Naive thymus-derived CD4-positive, alpha-beta T cell (primary cell): Measurements from ENCODE around the gene FRAS1. TPM values are rescaled to one million over a fixed set of nuclear protein-coding genes. Genes with fewer than 3 reads are reported as not detected.
"Not testable (repeated sequence)": the region's sequence is repeated elsewhere in the genome, so short reads cannot be mapped to it uniquely, and the experiment has no call there.

Experiments
- ATAC-seq: fragments of 150-1000 bp; cut with Tn5 transposase; 2 replicates; pipeline ENCODE4 v1.10.0; 2021; ENCODE audit warnings: mild to moderate bottlenecking, moderate library complexity
- CTCF ChIA-PET: fragments of 350-600 bp; sonication (Branson Sonifier 250); formaldehyde crosslinking; loops from one replicate; lab custom pipeline; 2021; ENCODE audit warnings: antibody characterized with exemption; lab: Charles Lee
- POLR2A ChIA-PET: fragments of 350-600 bp; sonication (Branson Sonifier 250); formaldehyde crosslinking; loops from one replicate; lab custom pipeline; 2021; ENCODE audit warnings: antibody characterized with exemption, inconsistent platforms; lab: Charles Lee
- DNase-seq, 9 donors: peaks; one replicate each; pipeline versions ENCODE4 v3.0.0 to v3.0.0-alpha.2; 2020 to 2022; ENCODE audit warnings: mixed read lengths in 1 of 9
- H3K27ac ChIP-seq: one replicate; pipeline ENCODE4 v1.7.0; 2013; ENCODE audit warnings: mild to moderate bottlenecking, low read depth, low read length, moderate library complexity
- H3K27me3 ChIP-seq, 2 donors: one replicate each; pipeline ENCODE4 v1.7.0; 2013; ENCODE audit warnings: low read length in 2 of 2, mild to moderate bottlenecking in 2 of 2, moderate library complexity in 2 of 2; ENCODE audit not compliant: control insufficient read depth in 2 of 2, insufficient read depth in 2 of 2
- H3K36me3 ChIP-seq, 3 experiments: 1 replicate in 2 of 3; 2 replicates in 1 of 3; pipeline ENCODE4 v1.7.0; 2013; ENCODE audit warnings: low read length in 3 of 3, mild to moderate bottlenecking in 3 of 3, moderate library complexity in 1 of 3; ENCODE audit not compliant: insufficient read depth in 3 of 3, control insufficient read depth in 2 of 3
- H3K4me1 ChIP-seq, 2 donors: one replicate each; pipeline ENCODE4 v1.7.0; 2013; ENCODE audit warnings: low read length in 2 of 2, mild to moderate bottlenecking in 2 of 2, moderate library complexity in 1 of 2; ENCODE audit not compliant: control insufficient read depth in 2 of 2, insufficient read depth in 2 of 2
- H3K4me3 ChIP-seq: 2 replicates; pipeline ENCODE4 v1.7.0; 2013; ENCODE audit warnings: mild to moderate bottlenecking, low read length
- H3K9me3 ChIP-seq, 3 experiments: 1 replicate in 2 of 3; 2 replicates in 1 of 3; pipeline ENCODE4 v1.7.0; 2013; ENCODE audit warnings: low read length in 3 of 3; ENCODE audit not compliant: control insufficient read depth in 2 of 3
- H3K27ac Mint-ChIP-seq, 9 donors: one replicate each; pipeline ENCODE4 v1.8.0; 2020 to 2022; ENCODE audit warnings: mixed read lengths in 9 of 9, mild to moderate bottlenecking in 8 of 9, moderate library complexity in 5 of 9, inconsistent platforms in 2 of 9
- H3K27me3 Mint-ChIP-seq, 5 donors: one replicate each; pipeline ENCODE4 v1.8.0; 2021 to 2022; ENCODE audit warnings: mixed read lengths in 5 of 5, mild to moderate bottlenecking in 1 of 5
- H3K36me3 Mint-ChIP-seq, 5 donors: one replicate each; pipeline ENCODE4 v1.8.0; 2020 to 2022; ENCODE audit warnings: mixed read lengths in 5 of 5, mild to moderate bottlenecking in 3 of 5, inconsistent platforms in 1 of 5
- H3K4me1 Mint-ChIP-seq, 7 donors: one replicate each; pipeline ENCODE4 v1.8.0; 2020 to 2022; ENCODE audit warnings: mixed read lengths in 7 of 7, mild to moderate bottlenecking in 3 of 7, inconsistent platforms in 1 of 7
- H3K4me3 Mint-ChIP-seq, 10 donors: one replicate each; pipeline ENCODE4 v1.8.0; 2020 to 2022; ENCODE audit warnings: mild to moderate bottlenecking in 10 of 10, mixed read lengths in 10 of 10, moderate library complexity in 6 of 10, inconsistent platforms in 2 of 10
- H3K9me3 Mint-ChIP-seq, 11 donors: one replicate each; pipeline ENCODE4 v1.8.0; 2020 to 2022; ENCODE audit warnings: mixed read lengths in 11 of 11, mild to moderate bottlenecking in 4 of 11, inconsistent platforms in 1 of 11, moderate library complexity in 1 of 11
- intact Hi-C, 2 donors: fragments of 100-400 bp; cut with micrococcal nuclease; formaldehyde crosslinking; loops; one replicate each; pipeline ENCODE4 v1.15.1; 2023
- polyA plus RNA-seq, 2 donors: library from polyadenylated mRNA; unstranded; fragments of 300-500 nt; fragmentation: Illumina TruSeq; gene quantifications; one replicate each; pipeline ENCODE4 v1.2.3, GENCODE V29; 2021
- total RNA-seq, 6 experiments: library from RNA in 5 of 6; stranded (reverse) in 5 of 6; gene quantifications; 1 replicate in 5 of 6; 2 replicates in 1 of 6; pipeline ENCODE4 v1.2.3 and lab custom pipeline; 2021 to 2026

Gene FRAS1
- total and polyA plus RNA-seq, 7 experiments from 2014 or later = 0.02 TPM; not detected in 6

DNA sequence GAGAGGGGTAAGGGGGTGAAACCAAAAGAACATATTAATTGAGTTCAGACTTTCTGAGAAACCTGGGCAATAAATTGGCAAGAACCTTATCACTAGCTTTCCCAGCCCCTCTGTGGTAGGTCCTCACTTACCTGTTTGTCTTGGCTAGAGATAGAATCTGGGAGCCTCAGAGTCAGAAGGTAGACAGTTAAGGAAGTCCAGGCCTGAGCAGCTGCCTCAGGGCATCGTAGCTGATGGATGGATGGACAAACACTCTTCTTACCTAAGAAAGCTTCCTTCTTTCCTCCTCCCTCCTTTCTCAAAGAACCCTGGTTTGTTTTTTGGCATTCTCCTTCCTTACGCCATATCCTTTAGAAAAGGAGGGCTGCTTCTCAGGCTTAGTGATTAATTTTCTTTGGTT lies 24.4 kb downstream of the FRAS1 start:
- H3K36me3 Mint-ChIP-seq = no peaks in the 10 kb centered on the region
- H3K4me1 Mint-ChIP-seq = no peaks in the 10 kb centered on the region
- H3K9me3 Mint-ChIP-seq = peaks cover 0 to 3% (median 0%) of the 10 kb centered on the region in 11 donors
- CTCF ChIA-PET = no interaction called here
- no peak overlapping the region for H3K27ac Mint-ChIP-seq
- peaks cover 9 to 31% (median 28%) of the 10 kb centered on the region in 5 donors for H3K27me3 Mint-ChIP-seq
- ATAC-seq = no peak
- Histone ChIP-seq H3K27ac (no peak overlapping the region), H3K27me3 (no peaks in the 10 kb centered on the region), H3K9me3 (no peaks in the 10 kb centered on the region), H3K4me3 (no peak overlapping the region), H3K4me1 (no peaks in the 10 kb centered on the region), H3K36me3 (no peaks in the 10 kb centered on the region)
- DNase-seq = no peak
- POLR2A ChIA-PET = no interaction called here
- intact Hi-C loops = no loop called here
- no peak overlapping the region for H3K4me3 Mint-ChIP-seq

DNA sequence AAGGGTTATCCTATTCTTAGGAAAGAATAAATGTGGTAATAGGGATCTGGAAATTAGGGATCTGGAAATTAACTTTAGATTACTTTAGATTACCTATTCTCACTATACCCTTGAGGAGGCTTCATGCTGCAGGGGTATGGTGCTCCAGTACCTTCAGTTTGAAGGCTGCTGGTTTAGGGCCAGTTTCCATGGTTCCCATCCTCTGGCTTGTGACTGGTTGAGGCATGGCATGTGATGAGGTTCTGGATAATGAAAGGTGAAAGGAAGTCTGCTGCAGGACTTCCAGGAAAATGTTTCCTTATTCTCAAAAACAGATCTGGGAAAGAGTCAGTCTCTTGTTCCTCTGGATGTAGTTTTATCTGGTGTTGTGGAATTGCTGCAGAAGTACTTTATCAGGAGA lies 25.9 kb downstream of the FRAS1 start:
- CTCF ChIA-PET = no interaction called here
- POLR2A ChIA-PET = no interaction called here

DNA sequence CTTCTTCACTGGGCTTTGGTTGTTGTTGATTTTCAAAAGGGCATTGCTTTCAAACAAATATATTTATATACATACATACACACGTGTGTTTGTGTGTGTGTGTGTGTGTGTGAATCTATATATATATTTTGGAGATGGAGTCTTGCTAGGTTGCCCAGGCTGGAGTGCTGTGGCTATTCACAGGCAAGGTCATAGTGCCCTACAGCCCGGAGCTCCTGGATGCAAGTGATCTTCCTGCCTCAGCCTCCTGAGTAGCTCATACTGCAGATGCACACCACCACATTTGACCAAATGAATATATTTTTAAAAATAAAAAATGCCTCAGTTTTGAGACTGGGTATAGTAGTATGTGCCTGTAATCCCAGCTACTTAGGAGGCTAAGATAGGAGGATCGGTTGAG lies 34.4 kb downstream of the FRAS1 start:
- H3K27ac ChIP-seq = no peak overlapping the region
- CTCF ChIA-PET = interaction anchor here (0.7 kb wide), 1 partner anchor 797 kb away, joined by 8 read pairs; no protein-coding TSS in a partner anchor
- H3K9me3 Mint-ChIP-seq = peaks cover 0 to 4% (median 0%) of the 10 kb centered on the region in 11 donors
- no peaks in the 10 kb centered on the region for H3K36me3 ChIP-seq
- ATAC-seq (no peak), DNase-seq (no peak)
- H3K4me3 ChIP-seq = no peak overlapping the region
- no peaks in the 10 kb centered on the region for H3K27me3 ChIP-seq
- no peaks in the 10 kb centered on the region for H3K4me1 Mint-ChIP-seq
- intact Hi-C loops = no loop called here
- H3K27ac Mint-ChIP-seq = no peak overlapping the region
- POLR2A ChIA-PET = no interaction called here
- H3K9me3 ChIP-seq = no peaks in the 10 kb centered on the region
- no peak overlapping the region for H3K4me3 Mint-ChIP-seq
- H3K4me1 ChIP-seq = no peaks in the 10 kb centered on the region
- H3K27me3 Mint-ChIP-seq = peaks cover 3 to 20% (median 5%) of the 10 kb centered on the region in 5 donors
- peaks cover 0 to 4% (median 0%) of the 10 kb centered on the region in 5 donors for H3K36me3 Mint-ChIP-seq

More for the DNA sequence above, 25.9 kb downstream of the FRAS1 start:
- H3K27me3 Mint-ChIP-seq = peaks cover 13 to 25% (median 19%) of the 10 kb centered on the region in 5 donors
- Histone ChIP-seq H3K4me1 (no peaks in the 10 kb centered on the region), H3K27ac (no peak overlapping the region), H3K27me3 (no peaks in the 10 kb centered on the region), H3K36me3 (no peaks in the 10 kb centered on the region), H3K9me3 (no peaks in the 10 kb centered on the region), H3K4me3 (no peak overlapping the region)
- H3K4me1 Mint-ChIP-seq = no peaks in the 10 kb centered on the region
- no peak overlapping the region for H3K27ac Mint-ChIP-seq
- H3K36me3 Mint-ChIP-seq = no peaks in the 10 kb centered on the region
- H3K4me3 Mint-ChIP-seq = no peak overlapping the region
- H3K9me3 Mint-ChIP-seq = peaks cover 0 to 3% (median 0%) of the 10 kb centered on the region in 11 donors
- ATAC-seq = no peak
- intact Hi-C loops = no loop called here
- no peak for DNase-seq

DNA sequence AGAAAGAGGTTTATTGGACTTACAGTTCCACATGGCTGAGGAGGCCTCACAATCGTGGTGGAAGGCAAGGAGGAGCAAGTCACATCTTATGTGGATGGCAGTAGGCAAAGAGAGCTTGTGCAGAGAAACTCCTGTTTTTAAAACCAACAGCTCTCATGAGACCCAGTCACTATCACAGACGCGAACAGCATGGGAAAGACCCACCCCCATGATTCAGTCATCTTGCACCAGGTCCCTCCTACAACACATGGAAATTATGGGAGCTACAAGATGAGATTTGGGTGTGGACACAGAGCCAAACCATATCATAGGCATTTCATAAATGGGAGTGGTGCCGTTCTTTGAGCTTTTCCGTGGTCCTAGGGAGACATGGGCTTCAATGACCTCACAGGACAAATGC lies 35.2 kb downstream of the FRAS1 start:
- H3K4me1 ChIP-seq, CTCF ChIA-PET, POLR2A ChIA-PET, H3K9me3 ChIP-seq, H3K36me3 ChIP-seq, DNase-seq, ATAC-seq, H3K27me3 ChIP-seq, H3K4me3 ChIP-seq, H3K27ac Mint-ChIP-seq, H3K4me1 Mint-ChIP-seq, H3K4me3 Mint-ChIP-seq, intact Hi-C loops, H3K36me3 Mint-ChIP-seq, H3K27ac ChIP-seq, H3K9me3 Mint-ChIP-seq: not testable (repeated sequence)
- peaks cover 3 to 15% (median 5%) of the 10 kb centered on the region in 5 donors for H3K27me3 Mint-ChIP-seq

DNA sequence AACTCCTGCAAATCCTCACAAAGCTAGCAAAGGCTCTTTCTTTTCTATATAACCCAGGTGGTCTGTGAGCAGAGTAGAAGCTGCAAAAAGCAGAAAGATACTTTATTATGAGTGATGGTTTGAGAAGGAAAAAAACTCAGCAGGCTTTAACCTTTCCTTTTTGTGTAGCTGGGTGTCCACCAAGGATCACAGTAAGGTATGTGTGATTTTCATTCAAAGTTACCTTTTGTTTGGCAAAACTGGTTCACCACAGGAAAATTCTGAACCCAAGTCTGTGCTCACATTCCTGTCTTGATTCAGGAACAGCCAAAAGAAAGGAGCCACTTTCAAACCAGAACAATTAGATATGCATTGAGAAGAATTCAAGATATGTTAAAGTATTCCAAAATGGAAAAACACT lies 35.7 kb downstream of the FRAS1 start:
- H3K9me3 ChIP-seq = no peaks in the 10 kb centered on the region
- peaks cover 0 to 12% (median 2%) of the 10 kb centered on the region in 11 donors for H3K9me3 Mint-ChIP-seq
- H3K4me1 ChIP-seq = no peaks in the 10 kb centered on the region
- ChIA-PET POLR2A (no interaction called here), CTCF (no interaction called here)
- peaks cover 3 to 13% (median 5%) of the 10 kb centered on the region in 5 donors for H3K27me3 Mint-ChIP-seq
- peaks cover 0 to 4% (median 0%) of the 10 kb centered on the region in 5 donors for H3K36me3 Mint-ChIP-seq
- no peak overlapping the region for H3K4me3 Mint-ChIP-seq
- no peaks in the 10 kb centered on the region for H3K27me3 ChIP-seq
- no peak overlapping the region for H3K27ac Mint-ChIP-seq
- no peak overlapping the region for H3K4me3 ChIP-seq
- ATAC-seq = no peak
- H3K4me1 Mint-ChIP-seq = no peaks in the 10 kb centered on the region
- no peaks in the 10 kb centered on the region for H3K36me3 ChIP-seq
- no peak overlapping the region for H3K27ac ChIP-seq
- DNase-seq = no peak
- intact Hi-C loops = no loop called here

DNA sequence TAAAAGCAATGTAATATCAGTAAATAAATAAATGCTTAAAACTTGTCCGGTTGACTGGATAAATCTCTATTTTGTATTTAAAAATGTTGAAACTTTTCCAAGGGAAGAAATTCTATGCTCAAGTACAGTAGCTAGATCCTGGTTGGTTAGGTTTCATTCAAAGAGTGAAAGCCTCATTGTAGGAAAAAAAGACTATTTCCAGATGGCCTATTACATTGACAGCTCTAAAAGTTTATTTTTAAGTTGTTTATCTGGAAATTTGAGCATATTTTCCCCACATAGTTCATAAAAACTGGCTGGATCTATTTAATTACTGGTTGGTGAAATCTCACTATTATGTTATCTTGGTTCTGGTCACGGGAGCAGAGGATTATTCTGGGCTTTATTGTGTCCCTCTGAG lies 38.0 kb downstream of the FRAS1 start:
- H3K4me3 ChIP-seq = no peak overlapping the region
- Mint-ChIP-seq H3K4me3 (no peak overlapping the region), H3K4me1 (no peaks in the 10 kb centered on the region), H3K27ac (no peak overlapping the region), H3K9me3 (peaks cover 0 to 12% (median 2%) of the 10 kb centered on the region in 11 donors), H3K36me3 (peaks cover 0 to 4% (median 0%) of the 10 kb centered on the region in 5 donors), H3K27me3 (peaks cover 3 to 9% (median 5%) of the 10 kb centered on the region in 5 donors)
- H3K27me3 ChIP-seq = no peaks in the 10 kb centered on the region
- no peak for ATAC-seq
- no peaks in the 10 kb centered on the region for H3K36me3 ChIP-seq
- no peaks in the 10 kb centered on the region for H3K9me3 ChIP-seq
- intact Hi-C loops = no loop called here
- H3K4me1 ChIP-seq = no peaks in the 10 kb centered on the region
- POLR2A ChIA-PET = no interaction called here
- no peak for DNase-seq
- no peak overlapping the region for H3K27ac ChIP-seq
- CTCF ChIA-PET = no interaction called here

DNA sequence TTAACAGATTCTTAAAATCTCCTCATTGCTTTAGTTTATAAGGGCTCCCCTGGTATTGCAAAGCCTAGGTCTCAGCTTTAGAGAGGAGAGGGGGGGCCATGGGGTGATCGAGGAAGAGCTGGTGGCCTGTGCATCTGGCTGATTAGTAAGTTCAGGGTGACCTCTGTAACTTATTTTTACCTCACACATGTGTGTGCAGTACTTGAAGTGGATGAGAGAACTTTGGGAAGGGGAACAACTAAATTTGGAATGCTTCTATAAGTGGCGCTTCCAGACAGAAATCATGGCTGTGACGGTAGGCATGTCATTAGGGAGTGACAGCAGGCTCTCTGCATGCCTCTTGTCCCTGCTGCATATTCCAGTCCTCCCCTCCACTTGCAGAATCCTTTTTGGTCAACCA lies 41.9 kb downstream of the FRAS1 start:
- peaks cover 0 to 12% (median 2%) of the 10 kb centered on the region in 11 donors for H3K9me3 Mint-ChIP-seq
- H3K27ac Mint-ChIP-seq = no peak overlapping the region
- H3K27ac ChIP-seq = no peak overlapping the region
- no peak overlapping the region for H3K4me3 Mint-ChIP-seq
- H3K36me3 ChIP-seq = no peaks in the 10 kb centered on the region
- ChIA-PET CTCF (no interaction called here), POLR2A (no interaction called here)
- no peaks in the 10 kb centered on the region for H3K4me1 ChIP-seq
- ATAC-seq = no peak
- DNase-seq = no peak
- no peaks in the 10 kb centered on the region for H3K27me3 ChIP-seq
- H3K4me3 ChIP-seq = no peak overlapping the region
- H3K9me3 ChIP-seq = no peaks in the 10 kb centered on the region
- H3K36me3 Mint-ChIP-seq = no peaks in the 10 kb centered on the region
- intact Hi-C loops = no loop called here
- H3K27me3 Mint-ChIP-seq = peaks cover 0 to 8% (median 3%) of the 10 kb centered on the region in 5 donors
- no peaks in the 10 kb centered on the region for H3K4me1 Mint-ChIP-seq
